DND-41 (cell line): ENCODE data around the gene DHX58.

Experiments used
- ATAC-seq: fragments of 200-7000 bp; cut with Tn5 transposase; 3 replicates; pipeline ENCODE4 v1.9.1; 2021; ENCODE audit warnings: low read depth; ENCODE audit not compliant: insufficient read depth
- DNase-seq: peaks from one replicate; pipeline ENCODE4 v3.0.0-alpha.2; 2020
- H2AFZ ChIP-seq: 2 replicates; pipeline ENCODE4 v1.6.0; 2012; ENCODE audit warnings: low read depth, low read length
- H3K27ac ChIP-seq: 2 replicates; pipeline ENCODE4 v1.5.1; 2012; ENCODE audit warnings: low read length, inconsistent platforms
- H3K27me3 ChIP-seq: fragments of 200-600 bp; sonication (generic); 2 replicates; pipeline ENCODE4 v1.6.0; 2012; ENCODE audit warnings: low read length, mild to moderate bottlenecking, inconsistent platforms; ENCODE audit not compliant: insufficient read depth, poor library complexity
- H3K36me3 ChIP-seq: 2 replicates; pipeline ENCODE4 v1.5.1; 2012; ENCODE audit warnings: low read length, inconsistent platforms; ENCODE audit not compliant: insufficient read depth
- H3K4me1 ChIP-seq: 2 replicates; pipeline ENCODE4 v1.5.1; 2012; ENCODE audit warnings: mild to moderate bottlenecking, low read length; ENCODE audit not compliant: insufficient read depth
- H3K4me2 ChIP-seq: 2 replicates; pipeline ENCODE4 v1.6.0; 2012; ENCODE audit warnings: mild to moderate bottlenecking, moderate library complexity, low read length, inconsistent platforms; ENCODE audit not compliant: insufficient read depth
- H3K4me3 ChIP-seq, 2 experiments: fragments of 200-600 bp in 1 of 2; shearing (Covaris generic) in 1 of 2; 2 replicates each; pipeline ENCODE4 v1.5.1; 2012 to 2016; ENCODE audit warnings: inconsistent platforms in 2 of 2, low read length in 2 of 2, mild to moderate bottlenecking in 2 of 2, low read depth in 1 of 2, moderate library complexity in 1 of 2
- H3K79me2 ChIP-seq: 2 replicates; pipeline ENCODE4 v1.6.0; 2012; ENCODE audit warnings: low read length, inconsistent platforms; ENCODE audit not compliant: insufficient read depth
- H3K9ac ChIP-seq: 2 replicates; pipeline ENCODE4 v1.6.0; 2012; ENCODE audit warnings: low read depth, mild to moderate bottlenecking, inconsistent platforms, low read length, moderate library complexity
- H3K9me3 ChIP-seq: 2 replicates; pipeline ENCODE4 v1.5.1; 2012; ENCODE audit warnings: low read length, moderate library complexity, mild to moderate bottlenecking, inconsistent platforms; ENCODE audit not compliant: insufficient read depth, severe bottlenecking
- H4K20me1 ChIP-seq: 2 replicates; pipeline ENCODE4 v1.6.0; 2012; ENCODE audit warnings: low read length; ENCODE audit not compliant: insufficient read depth
- CTCF ChIP-seq: IDR thresholded peaks from 2 replicates; pipeline ENCODE4 v1.5.1; 2012; ENCODE audit warnings: borderline replicate concordance, low read length, moderate library complexity, mild to moderate bottlenecking; ENCODE audit not compliant: poor library complexity, severe bottlenecking; ENCODE audit errors: extremely low read depth
- EZH2 ChIP-seq: IDR thresholded peaks from 3 replicates; pipeline ENCODE4 v1.6.1; 2012; ENCODE audit warnings: borderline replicate concordance, low read depth, mild to moderate bottlenecking, moderate library complexity, low read length, inconsistent platforms; ENCODE audit not compliant: severe bottlenecking

Gene DHX58

GRCh38 chr17:42087042-42087701 is 25.3 kb downstream of the DHX58 start:
- H3K4me1 ChIP-seq, result no peaks in the 10 kb centered on the region

GRCh38 chr17:42081516-42082129 is 30.9 kb downstream of the DHX58 start:
- Histone ChIP-seq H3K9me3 (no peaks in the 10 kb centered on the region), H2AFZ (no peak overlapping the region), H3K27ac (no peak overlapping the region), H3K4me3 (no peak overlapping the region), H3K27me3 (no peaks in the 10 kb centered on the region), H4K20me1 (no peaks in the 10 kb centered on the region), H3K9ac (no peak overlapping the region), H3K4me1 (no peaks in the 10 kb centered on the region), H3K36me3 (no peaks in the 10 kb centered on the region), H3K4me2 (no peak overlapping the region), H3K79me2 (no peaks in the 10 kb centered on the region)
- TF ChIP-seq CTCF (no peak), EZH2 (no peak)
- DNase-seq, result no peak
- ATAC-seq, result no peak

More at GRCh38 chr17:42087042-42087701, 25.3 kb downstream of the DHX58 start:
- Histone ChIP-seq H3K79me2 (no peaks in the 10 kb centered on the region), H2AFZ (no peak overlapping the region), H3K27ac (no peak overlapping the region), H3K36me3 (no peaks in the 10 kb centered on the region), H3K27me3 (no peaks in the 10 kb centered on the region), H3K4me2 (no peak overlapping the region), H3K9me3 (no peaks in the 10 kb centered on the region), H3K4me3 (no peak overlapping the region), H3K9ac (no peak overlapping the region), H4K20me1 (no peaks in the 10 kb centered on the region)
- DNase-seq (no peak), ATAC-seq (no peak)
- TF ChIP-seq EZH2 (no peak), CTCF (no peak)

- H3K4me3 ChIP-seq, result no peak overlapping the region
- H3K9ac ChIP-seq, result no peak overlapping the region
- no peaks in the 10 kb centered on the region for H3K79me2 ChIP-seq
- H3K4me2 ChIP-seq, result no peak overlapping the region
- H4K20me1 ChIP-seq, result no peaks in the 10 kb centered on the region
- TF ChIP-seq CTCF, result no peak
- TF ChIP-seq EZH2, result no peak
- H3K27ac ChIP-seq, result no peak overlapping the region
- no peaks in the 10 kb centered on the region for H3K4me1 ChIP-seq
- no peaks in the 10 kb centered on the region for H3K9me3 ChIP-seq
- H3K36me3 ChIP-seq, result no peaks in the 10 kb centered on the region
- DNase-seq (no peak), ATAC-seq (no peak)
- H2AFZ ChIP-seq, result no peak overlapping the region
- H3K27me3 ChIP-seq, result no peaks in the 10 kb centered on the region
Measured at GRCh38 chr17:42079541-42079940, 33.0 kb downstream of the DHX58 start.
